GM19239 (cell line): ENCODE results near the gene FRAS1.
"Not testable (repeated sequence)": the region's sequence is repeated elsewhere in the genome, so short reads cannot be mapped to it uniquely, and the experiment has no call there.

Experiments used
- DNase-seq: peaks from one replicate; pipeline ENCODE4 v3.0.0; 2011; ENCODE audit warnings: low spot score; ENCODE audit not compliant: insufficient read length
- FAIRE-seq: peaks from 2 replicates; lab custom pipeline; 2011; peaks lifted over from hg19 to GRCh38; lab: Jason Lieb, UNC

FRAS1 gene

DNA sequence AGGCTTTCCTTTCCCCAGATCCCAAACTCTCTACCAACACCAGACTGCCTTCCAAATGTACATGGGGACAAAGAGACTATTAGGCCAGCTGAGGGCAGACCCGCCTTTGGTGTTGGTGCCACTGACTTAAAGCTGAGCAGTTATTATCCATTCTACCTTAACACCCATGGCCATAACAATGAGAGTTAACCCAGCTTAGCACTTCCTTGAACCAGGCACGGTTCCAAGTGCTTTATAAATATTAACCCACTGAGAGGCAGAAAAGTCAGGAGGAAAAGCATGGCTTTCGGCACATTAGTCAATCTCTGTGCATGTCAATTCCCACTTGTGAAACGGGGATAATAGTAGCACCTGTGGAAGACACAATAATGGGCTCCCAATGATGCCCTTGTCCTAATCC is 251.4 kb downstream of the FRAS1 start:
- no peak for DNase-seq
- FAIRE-seq, result no peak

DNA sequence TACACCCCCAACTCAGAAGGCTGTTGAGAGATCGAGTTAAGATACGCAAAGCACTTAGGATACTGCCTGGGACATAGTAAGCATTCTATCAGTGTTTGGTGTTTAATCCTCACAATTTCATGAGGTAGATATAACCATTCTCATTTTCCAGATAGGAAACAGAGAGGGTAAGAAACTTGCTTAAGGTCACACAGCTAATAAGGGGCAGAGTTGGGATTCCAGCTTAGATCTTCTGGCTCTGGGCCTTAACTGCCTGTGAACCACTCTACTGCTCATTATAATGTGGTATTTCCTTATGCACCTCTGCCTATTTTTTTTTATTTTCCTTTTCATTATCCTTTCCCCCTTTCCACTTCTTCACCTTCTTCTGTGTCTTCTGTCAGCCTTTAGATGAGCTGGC is 252.2 kb downstream of the FRAS1 start:
- FAIRE-seq (no peak), DNase-seq (no peak)

DNA sequence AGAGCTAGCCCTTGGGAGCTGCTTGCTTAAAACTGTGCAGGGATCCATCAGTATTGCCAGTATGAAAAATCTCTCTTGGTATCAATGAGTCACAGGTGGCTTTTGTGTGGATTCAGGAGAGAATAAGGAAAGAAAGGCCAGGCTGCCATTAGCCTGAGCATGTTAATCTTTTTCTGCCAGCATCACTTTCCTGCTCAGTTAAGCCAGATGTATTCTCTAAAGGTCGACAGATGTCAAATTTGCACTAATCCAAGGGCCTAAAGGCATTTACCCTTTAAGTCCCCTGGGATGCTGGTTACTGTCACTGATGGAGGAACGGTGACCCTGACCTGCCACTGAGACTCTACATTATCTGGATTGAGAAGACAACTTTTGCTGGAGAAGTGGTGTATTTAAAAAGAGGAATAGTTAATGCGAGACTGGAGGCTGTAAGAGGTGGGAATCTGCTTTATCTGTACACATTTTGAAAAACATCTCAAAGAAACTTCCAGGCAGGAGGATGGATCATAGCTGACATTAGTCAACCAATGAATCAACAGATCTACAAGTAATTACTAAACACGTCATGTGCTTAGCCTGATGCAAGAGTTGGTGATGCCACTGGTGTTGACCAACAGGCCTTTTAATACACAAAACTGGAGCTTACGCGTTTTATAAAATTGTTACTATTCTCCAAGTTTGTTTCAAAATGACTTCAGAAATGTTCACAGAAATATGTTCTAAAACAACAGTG is 253.1 kb downstream of the FRAS1 start:
- DNase-seq, result no peak
- no peak for FAIRE-seq

- DNase-seq (no peak), FAIRE-seq (no peak)
Measured at GRCh38 chr4:78310740-78311115, 253.6 kb downstream of the FRAS1 start.

DNA sequence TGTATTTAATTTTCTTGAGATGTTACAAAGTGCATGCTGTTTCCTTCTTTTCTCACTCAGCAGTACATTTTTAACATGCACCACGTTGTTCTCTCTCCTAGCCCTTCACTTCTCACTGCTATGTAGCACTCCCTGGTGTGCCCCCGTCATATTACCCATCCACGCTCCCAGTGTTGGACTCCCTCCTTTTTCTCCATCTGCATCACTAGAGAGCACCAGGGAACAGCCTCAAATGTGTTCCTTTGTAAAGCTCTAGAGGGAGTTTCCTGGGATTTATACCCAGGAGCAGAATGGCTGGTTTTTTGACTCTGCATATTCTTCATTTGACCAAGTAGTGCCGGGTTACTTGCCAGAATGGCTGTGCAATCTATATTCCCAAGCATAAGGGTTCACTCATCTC is 254.2 kb downstream of the FRAS1 start:
- FAIRE-seq, result no peak
- no peak for DNase-seq

GRCh38 chr4:78312989-78313753 is 256.0 kb downstream of the FRAS1 start:
- DNase-seq (no peak), FAIRE-seq (no peak)

DNA sequence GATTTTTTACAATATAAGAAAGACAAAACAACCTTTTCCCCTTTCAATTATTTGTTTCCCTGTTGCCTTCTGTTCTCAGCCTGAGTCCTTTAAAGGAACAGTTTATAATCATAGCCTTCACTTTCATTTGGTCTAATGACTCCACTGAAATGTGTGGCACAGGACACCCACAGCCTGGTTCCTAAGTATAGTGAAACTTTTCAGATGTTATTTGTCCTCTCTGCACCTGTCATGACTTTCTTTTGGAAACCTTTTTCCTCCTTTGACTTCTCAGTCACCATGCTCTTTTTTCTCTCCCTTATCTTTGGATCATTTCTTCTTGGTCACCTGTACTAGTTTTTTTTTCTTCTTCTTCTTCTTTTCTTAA is 256.6 kb downstream of the FRAS1 start:
- DNase-seq (no peak), FAIRE-seq (no peak)

DNA sequence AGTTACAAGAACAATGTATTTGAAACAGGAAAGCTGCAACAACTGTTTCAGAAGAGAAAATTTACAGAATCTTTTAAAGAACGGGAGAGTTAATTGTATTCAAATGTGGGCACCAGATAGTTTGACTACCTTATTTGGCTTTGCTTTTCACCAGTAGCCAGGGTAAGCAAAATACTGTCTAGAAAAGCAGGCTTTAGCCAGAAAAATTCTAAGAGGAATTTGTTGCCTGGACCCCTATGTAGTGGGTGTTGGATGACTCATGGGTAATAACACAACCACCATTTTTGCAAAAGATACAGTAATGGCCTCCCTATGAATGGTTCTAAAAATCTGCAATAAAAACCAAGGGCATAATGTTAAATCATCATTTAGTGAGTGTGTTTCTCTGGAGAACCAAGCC is 261.0 kb downstream of the FRAS1 start:
- DNase-seq, result no peak
- FAIRE-seq, result no peak

GRCh38 chr4:78320349-78320935 is 263.3 kb downstream of the FRAS1 start:
- DNase-seq, result no peak
- FAIRE-seq, result no peak

GRCh38 chr4:78322032-78322431 is 264.9 kb downstream of the FRAS1 start:
- FAIRE-seq (no peak), DNase-seq (no peak)

DNA sequence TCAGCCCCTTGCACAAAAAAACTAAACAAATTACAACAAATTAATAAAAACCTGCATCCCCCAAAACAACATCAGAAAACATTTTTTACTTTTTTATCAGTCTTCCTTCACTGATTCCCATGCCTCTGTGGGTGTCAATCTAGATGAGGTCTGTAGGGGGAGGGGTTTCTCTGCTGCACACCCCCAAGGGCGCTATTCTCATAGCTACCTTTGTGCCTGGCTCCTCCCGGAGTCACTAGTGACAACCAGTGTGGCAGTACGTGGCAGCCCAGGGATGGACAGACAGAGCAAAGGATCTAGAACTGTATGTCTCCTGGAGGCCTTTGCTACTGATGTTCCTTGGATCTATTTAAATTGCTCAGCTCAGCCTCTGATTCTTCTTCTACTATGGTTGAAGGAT is 266.3 kb downstream of the FRAS1 start:
- DNase-seq (no peak), FAIRE-seq (no peak)

GRCh38 chr4:78324625-78325024 is 267.5 kb downstream of the FRAS1 start:
- no peak for FAIRE-seq
- DNase-seq, result no peak

- DNase-seq (no peak), FAIRE-seq (no peak)
Measured at GRCh38 chr4:78325271-78326157, 268.4 kb downstream of the FRAS1 start.

GRCh38 chr4:78328591-78328990 is 271.5 kb downstream of the FRAS1 start:
- DNase-seq, FAIRE-seq: not testable (repeated sequence)

DNA sequence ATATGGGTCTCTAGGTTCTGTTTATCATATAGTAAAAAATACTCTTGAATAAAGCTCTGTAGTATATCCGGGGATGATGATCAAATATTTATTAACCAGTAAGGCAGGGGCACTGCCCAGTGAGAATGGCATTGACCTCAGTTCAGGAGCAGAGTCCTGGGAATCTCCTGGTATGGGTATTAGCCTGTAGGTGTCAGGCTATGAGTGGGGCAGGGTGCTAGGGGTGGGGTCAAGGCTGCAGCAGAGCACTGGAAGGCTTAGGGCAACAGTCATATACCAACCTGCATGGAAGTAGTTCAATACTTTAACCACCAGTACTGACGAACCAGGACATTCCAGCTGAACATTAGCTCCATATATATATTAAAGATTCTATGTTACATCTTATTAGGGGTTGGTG is 274.1 kb downstream of the FRAS1 start:
- no peak for FAIRE-seq
- no peak for DNase-seq

DNA sequence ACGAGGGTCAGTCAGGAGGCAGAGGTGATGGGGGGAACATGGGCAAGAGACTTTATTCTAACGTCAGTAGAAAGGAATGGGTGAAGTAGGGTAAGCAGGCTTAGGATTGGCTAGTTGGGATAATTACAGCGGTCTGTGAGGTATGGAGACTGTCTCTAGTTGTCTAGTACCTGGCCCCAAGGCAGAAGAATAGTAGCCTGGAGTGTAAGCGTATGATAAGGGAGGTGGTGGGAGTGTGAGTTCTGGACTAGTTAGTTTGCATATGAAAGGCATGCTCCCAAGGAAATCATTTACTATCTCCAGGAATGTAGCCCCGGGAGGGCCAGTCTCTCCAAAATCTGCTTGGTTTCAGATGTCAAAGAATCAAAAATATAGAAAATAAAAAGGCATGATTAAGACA is 274.8 kb downstream of the FRAS1 start:
- FAIRE-seq, result no peak
- no peak for DNase-seq

DNA sequence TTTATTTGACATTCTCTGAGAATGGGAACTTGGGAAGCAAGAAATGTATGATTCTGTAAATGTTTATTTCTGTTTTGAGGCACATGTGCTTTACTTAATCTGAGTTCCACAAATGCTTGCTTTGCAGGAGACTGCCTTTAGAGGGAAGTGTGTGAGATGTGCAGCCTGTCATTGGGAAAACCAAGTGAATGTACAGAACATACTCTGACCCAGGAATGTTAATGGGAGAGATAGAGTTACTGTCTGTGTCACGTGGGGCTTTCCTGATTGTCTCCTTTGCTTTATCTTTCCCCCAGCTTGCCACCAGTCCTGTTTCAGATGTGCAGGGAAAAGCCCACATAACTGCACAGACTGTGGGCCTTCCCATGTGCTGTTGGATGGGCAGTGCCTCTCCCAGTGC is 275.9 kb downstream of the FRAS1 start:
- no peak for DNase-seq

DNA sequence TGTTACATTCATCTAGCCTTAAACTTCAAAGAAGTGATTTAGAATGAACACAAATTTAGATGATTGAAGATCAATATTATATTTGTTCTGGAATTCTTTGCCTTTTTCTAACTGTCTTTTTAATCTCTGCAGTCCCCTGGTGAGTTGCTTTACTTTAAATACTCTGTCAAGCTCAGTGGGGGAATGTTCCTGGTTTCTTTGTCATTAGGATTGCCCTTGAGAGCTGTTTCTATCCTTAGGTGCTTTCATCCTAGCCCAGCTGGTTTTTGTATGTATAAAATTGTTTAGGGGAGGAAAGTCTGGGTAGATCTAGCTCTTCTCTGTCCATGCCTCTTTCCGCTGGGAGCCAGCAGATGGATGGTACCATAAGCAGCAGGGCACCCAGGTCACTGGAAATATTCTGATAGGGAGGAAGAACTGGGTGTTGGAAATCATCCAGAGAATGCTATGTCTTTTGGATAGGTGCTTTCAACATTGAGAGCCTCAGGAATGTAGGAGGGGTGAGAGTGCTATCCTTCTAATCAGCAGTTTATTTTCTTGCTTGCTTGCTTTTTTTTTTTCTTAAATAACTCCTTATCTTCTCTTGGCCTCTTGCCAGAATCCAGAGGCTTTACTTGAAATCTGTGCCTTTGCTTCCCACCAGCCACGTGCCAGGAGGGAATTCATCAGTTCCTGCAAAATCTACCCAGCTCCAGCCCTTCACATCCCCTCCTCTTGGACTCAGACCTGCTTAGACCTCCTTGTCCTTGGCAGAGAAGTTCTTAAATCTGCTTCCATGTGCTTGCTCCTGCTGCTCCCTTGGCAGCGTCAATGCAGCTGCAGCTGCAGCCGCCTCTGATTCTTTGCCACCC is 279.2 kb downstream of the FRAS1 start:
- no peak for FAIRE-seq
- DNase-seq, result no peak

More for the DNA sequence above, 275.9 kb downstream of the FRAS1 start:
- FAIRE-seq, result no peak

GRCh38 chr4:78337244-78338020 is 280.3 kb downstream of the FRAS1 start:
- FAIRE-seq (no peak), DNase-seq (no peak)
